Measurements from ENCODE around the gene ZNF622.

The ZNF622 gene

DNA sequence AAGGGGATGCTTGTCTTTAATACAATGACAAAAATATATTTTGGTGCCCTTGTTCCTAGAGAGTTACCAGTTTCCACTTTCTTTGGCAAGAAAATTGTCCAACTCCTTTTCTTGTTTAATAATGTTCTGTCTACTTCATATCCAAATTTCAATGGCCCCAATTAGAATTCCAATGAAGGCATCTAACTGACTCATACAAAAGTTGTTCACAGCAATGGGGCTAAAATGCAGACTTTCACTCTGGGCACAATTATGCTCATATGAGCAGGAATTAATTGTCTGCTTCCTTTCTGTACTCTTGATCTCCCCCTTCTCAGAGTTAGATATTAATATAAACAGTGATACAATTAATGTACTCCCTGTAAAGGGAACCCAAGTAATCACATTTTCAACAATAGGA is 42.1 kb upstream of the ZNF622 start:
- Histone ChIP-seq H3K27me3 (ENCODE audit: insufficient read depth, low read length) (no peaks in the 10 kb centered on the region), H3K9me3 (ENCODE audit: low read length) (no peaks in the 10 kb centered on the region), H3K4me2 (ENCODE audit: low read length) (no peak overlapping the region), H3K4me1 (ENCODE audit: insufficient read depth, low read length, severe bottlenecking) (no peaks in the 10 kb centered on the region), H3F3A (ENCODE audit: insufficient read depth, low read length) (no peaks in the 10 kb centered on the region), H3K4me3 (ENCODE audit: low read depth, low read length, poor library complexity, severe bottlenecking) (no peak overlapping the region), H2AFZ (ENCODE audit: low read length) (no peak overlapping the region), H3K9ac (ENCODE audit: low read length) (no peak overlapping the region), H3K79me2 (ENCODE audit: insufficient read depth, low read length) (no peaks in the 10 kb centered on the region), H4K20me1 (ENCODE audit: insufficient read depth, low read length) (no peaks in the 10 kb centered on the region), H3K36me3 (ENCODE audit: insufficient read depth, low read length) (no peaks in the 10 kb centered on the region), H3K27ac (ENCODE audit: low read depth, low read length, poor library complexity, severe bottlenecking) (no peak overlapping the region), H3K9me2 (ENCODE audit: low read depth, low read length) (no peaks in the 10 kb centered on the region)
- no peak for TF ChIP-seq EZH2 (IDR thresholded peaks at IDR 0.05; ENCODE audit: borderline replicate concordance, low read length)
- TF ChIP-seq, protein P1, sequence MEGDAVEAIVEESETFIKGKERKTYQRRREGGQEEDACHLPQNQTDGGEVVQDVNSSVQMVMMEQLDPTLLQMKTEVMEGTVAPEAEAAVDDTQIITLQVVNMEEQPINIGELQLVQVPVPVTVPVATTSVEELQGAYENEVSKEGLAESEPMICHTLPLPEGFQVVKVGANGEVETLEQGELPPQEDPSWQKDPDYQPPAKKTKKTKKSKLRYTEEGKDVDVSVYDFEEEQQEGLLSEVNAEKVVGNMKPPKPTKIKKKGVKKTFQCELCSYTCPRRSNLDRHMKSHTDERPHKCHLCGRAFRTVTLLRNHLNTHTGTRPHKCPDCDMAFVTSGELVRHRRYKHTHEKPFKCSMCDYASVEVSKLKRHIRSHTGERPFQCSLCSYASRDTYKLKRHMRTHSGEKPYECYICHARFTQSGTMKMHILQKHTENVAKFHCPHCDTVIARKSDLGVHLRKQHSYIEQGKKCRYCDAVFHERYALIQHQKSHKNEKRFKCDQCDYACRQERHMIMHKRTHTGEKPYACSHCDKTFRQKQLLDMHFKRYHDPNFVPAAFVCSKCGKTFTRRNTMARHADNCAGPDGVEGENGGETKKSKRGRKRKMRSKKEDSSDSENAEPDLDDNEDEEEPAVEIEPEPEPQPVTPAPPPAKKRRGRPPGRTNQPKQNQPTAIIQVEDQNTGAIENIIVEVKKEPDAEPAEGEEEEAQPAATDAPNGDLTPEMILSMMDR (IDR thresholded peaks at IDR 0.05; ENCODE audit: low read length) = no peak

DNA sequence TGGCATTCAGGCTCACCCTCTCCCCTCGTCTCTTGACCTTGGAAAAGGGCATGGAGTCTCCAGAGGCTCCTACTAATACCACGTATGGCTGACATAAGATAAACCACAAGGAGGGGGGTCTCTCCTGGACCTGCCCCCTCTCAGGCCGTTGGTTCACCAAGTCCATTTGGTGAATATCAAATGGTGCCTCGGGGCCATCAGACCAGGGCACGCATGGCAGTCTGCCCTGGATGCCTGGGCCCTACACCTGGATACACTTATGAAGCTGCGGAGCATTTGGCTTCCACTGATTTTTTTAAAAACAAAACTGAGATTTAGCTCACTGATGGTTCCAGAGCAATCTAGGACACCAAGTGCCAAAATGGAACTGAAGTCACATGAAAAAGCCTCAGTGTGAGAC is 40.3 kb upstream of the ZNF622 start:
- Histone ChIP-seq H3F3A (ENCODE audit: insufficient read depth, low read length) (no peaks in the 10 kb centered on the region), H3K27me3 (ENCODE audit: insufficient read depth, low read length) (no peaks in the 10 kb centered on the region), H3K4me1 (ENCODE audit: insufficient read depth, low read length, severe bottlenecking) (no peaks in the 10 kb centered on the region), H3K4me2 (ENCODE audit: low read length) (no peak overlapping the region), H3K4me3 (ENCODE audit: low read depth, low read length, poor library complexity, severe bottlenecking) (no peak overlapping the region), H3K79me2 (ENCODE audit: insufficient read depth, low read length) (no peaks in the 10 kb centered on the region), H3K9me2 (ENCODE audit: low read depth, low read length) (no peaks in the 10 kb centered on the region), H4K20me1 (ENCODE audit: insufficient read depth, low read length) (no peaks in the 10 kb centered on the region), H3K9me3 (ENCODE audit: low read length) (no peaks in the 10 kb centered on the region), H3K36me3 (ENCODE audit: insufficient read depth, low read length) (no peaks in the 10 kb centered on the region), H3K27ac (ENCODE audit: low read depth, low read length, poor library complexity, severe bottlenecking) (no peak overlapping the region), H3K9ac (ENCODE audit: low read length) (no peak overlapping the region), H2AFZ (ENCODE audit: low read length) (no peak overlapping the region)
- TF ChIP-seq EZH2 (IDR thresholded peaks at IDR 0.05; ENCODE audit: borderline replicate concordance, low read length) = no peak
- TF ChIP-seq, protein P1 (IDR thresholded peaks at IDR 0.05; ENCODE audit: low read length) = no peak

DNA sequence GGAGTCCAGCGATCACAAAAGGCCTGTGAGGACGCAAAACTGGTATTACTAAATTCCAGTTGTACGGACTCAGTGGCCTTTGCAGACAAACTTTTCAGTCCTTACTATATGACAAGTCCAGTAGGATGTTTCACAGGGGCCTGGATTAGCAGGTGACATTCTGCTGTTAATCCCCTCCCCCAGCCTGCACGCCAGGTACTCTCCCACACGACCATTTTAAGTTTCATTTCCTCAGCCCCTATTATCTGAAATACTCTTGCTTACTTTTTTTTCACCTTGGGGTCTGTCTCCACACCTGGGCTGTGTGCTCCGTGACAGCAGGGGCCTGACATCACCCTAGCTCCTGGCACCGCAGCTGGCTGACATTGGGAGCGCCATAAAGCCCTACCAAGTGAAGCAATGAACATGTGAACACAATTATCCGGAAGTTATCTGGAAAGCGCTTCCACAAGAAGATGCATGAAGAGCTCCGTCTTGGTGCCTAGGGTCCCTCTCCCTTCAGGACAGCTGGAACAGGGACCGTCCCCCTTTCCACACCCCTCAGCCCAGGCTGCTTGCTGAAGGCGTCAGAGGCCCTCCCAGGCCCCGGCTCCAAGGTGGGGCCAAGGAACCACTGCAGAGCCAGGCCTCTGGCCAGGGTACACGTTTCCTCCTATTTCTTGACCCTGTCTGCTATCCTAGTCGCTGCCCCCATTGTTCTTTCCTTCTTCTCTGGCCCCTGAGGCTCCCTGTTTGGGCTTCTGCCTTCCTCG is 39.7 kb upstream of the ZNF622 start:
- Histone ChIP-seq H3K9ac (ENCODE audit: low read length) (no peak overlapping the region), H3K27ac (ENCODE audit: low read depth, low read length, poor library complexity, severe bottlenecking) (no peak overlapping the region), H2AFZ (ENCODE audit: low read length) (no peak overlapping the region), H4K20me1 (ENCODE audit: insufficient read depth, low read length) (no peaks in the 10 kb centered on the region), H3K4me3 (ENCODE audit: low read depth, low read length, poor library complexity, severe bottlenecking) (no peak overlapping the region), H3K4me1 (ENCODE audit: insufficient read depth, low read length, severe bottlenecking) (no peaks in the 10 kb centered on the region), H3K79me2 (ENCODE audit: insufficient read depth, low read length) (no peaks in the 10 kb centered on the region), H3K27me3 (ENCODE audit: insufficient read depth, low read length) (no peaks in the 10 kb centered on the region), H3F3A (ENCODE audit: insufficient read depth, low read length) (no peaks in the 10 kb centered on the region), H3K36me3 (ENCODE audit: insufficient read depth, low read length) (no peaks in the 10 kb centered on the region), H3K4me2 (ENCODE audit: low read length) (no peak overlapping the region), H3K9me2 (ENCODE audit: low read depth, low read length) (no peaks in the 10 kb centered on the region), H3K9me3 (ENCODE audit: low read length) (no peaks in the 10 kb centered on the region)
- TF ChIP-seq, protein P1 (IDR thresholded peaks at IDR 0.05; ENCODE audit: low read length) = no peak
- no peak for TF ChIP-seq EZH2 (IDR thresholded peaks at IDR 0.05; ENCODE audit: borderline replicate concordance, low read length)
